HG02759 (cell line): Measurements from ENCODE around the gene SERPINB10.
A peak's percentile ranks its signal among the peaks of the same experiment; 100 is the strongest.

Experiments
- ATAC-seq: cut with Tn5 transposase; IDR thresholded peaks from one replicate; pipeline ENCODE4 v1.9.1; 2021; ENCODE audit warnings: mild to moderate bottlenecking, moderate library complexity; ENCODE audit not compliant: unreplicated experiment

Gene SERPINB10

DNA sequence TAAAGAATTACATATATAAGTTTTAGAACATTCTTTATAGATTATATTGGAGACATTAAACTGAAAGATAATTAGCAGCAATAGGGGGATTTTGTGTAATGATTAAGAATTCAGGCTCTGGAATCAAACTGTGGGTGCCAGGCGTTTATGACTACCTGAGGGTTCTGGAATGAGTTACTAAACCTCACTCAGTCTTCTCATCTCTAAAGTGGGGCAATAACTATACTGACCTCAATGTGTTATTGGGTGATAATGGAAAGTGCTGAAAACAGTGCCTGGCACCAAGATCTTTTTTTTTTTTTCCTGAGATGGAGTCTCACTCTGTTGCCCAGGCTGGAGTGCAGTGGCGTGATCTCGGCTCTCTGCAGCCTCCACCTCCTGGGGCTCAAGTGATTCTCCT, 69.3 kb downstream of the SERPINB10 start:
- no peak for ATAC-seq

DNA sequence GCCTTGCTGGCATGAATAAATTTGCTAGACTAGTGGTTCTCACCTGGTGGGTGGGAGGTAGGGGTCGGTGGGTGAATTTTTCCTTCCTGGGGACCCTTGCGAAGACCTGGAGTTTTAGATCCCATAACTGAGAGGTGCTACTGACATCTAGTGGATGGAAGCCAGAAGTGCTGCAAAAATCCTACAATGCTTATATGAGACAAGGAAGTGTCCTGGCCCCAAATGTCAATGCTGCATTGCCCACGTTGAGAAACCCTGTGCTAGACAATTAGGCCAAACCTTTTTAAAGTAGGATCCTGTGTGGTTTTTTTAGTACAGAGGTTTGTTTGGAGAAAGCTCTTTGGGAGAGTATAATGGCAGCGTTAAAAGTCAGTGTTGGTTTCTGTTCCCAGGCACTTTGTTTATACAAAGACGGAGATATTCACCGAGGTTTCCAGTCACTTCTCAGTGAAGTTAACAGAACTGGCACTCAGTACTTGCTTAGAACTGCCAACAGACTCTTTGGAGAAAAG, 71.7 kb downstream of the SERPINB10 start:
- ATAC-seq = peak; percentile 72

DNA sequence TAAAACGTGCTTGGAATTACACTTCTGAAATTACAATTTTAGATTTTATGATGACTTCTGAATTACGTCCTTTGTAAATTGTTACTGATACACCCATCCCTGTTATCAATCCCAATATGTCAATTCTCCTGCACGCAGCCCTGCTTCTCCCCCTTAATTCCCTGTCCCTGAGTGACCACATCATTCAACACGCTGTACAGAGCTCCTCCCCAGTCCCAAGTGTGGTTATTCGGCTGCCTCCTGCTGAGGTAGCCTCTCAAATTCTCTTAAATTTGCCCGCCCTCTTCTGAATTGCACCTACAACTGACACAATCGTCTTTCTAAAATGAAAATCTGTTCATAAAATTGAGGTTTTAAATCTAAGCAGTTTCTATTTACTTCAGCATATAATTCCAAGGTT, 72.3 kb downstream of the SERPINB10 start:
- ATAC-seq = no peak

DNA sequence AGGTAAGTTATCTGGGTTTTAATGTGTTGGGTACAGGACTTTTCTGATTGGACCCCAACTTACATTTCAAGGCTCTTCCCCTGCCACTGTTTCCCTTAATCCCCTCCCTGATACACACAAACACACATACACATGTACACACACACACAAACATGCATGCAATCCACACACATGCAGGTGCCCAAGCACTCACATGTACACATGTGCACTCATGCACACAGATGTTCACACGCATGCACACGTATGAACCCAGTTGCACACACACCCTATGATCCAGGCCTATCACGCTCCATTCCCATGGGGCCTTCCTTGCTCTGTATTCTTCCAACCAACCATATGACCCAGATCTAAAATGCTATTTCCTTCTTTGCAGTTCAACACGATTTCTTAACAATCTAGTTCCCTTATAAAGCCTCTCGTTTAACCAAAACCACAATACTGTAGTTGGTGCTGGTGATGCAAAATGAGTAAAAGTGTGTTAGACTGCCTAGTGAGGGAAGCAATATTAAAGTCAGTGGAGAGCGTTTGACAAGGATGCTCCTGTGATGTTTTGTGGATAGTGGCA, 73.2 kb downstream of the SERPINB10 start:
- ATAC-seq = no peak

DNA sequence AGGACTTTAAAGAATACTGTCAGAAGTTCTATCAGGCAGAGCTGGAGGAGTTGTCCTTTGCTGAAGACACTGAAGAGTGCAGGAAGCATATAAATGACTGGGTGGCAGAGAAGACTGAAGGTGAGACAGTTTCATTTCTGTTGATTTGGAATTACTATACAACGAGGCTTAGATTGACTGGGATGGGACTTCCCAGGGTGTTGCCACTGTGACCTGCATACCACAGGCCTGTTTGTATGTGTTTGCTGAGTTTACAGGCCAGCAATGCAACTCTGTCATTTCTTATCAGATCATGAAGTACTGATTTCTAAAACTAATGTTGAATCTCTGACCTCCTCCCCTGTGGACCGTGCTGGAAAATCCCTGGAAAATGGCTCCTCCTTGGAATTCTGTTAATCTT, 74.0 kb downstream of the SERPINB10 start:
- ATAC-seq = no peak

DNA sequence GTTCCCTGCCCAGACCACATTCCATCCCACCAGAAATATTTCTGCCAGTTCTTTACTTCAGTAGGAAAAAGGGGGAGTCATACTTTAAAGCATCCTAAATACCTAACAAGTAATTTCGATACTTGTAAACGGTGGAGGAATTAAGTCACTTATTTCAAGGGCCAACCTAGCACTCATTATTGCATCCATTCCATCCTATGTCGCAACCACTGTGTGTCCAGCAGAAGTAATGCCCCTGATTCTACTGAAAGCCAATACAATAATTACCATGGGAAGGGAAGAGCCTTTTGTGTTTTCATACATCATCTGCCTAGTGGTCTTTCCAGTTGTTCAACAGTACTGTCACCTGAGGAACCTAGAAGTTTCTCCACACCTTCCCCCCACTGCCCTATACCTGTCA, 74.6 kb downstream of the SERPINB10 start:
- ATAC-seq = no peak
